ENCODE results near the gene SLC7A14.

Gene SLC7A14

GRCh38 chr3:170438836-170439235 lies 147.0 kb downstream of the SLC7A14 start:
- Histone ChIP-seq H3K36me3 (replicated peaks; ENCODE audit: low read depth, low read length) (no peaks in the 10 kb centered on the region), H4K20me1 (ENCODE audit: insufficient read depth, low read length) (no peaks in the 10 kb centered on the region), H3K27me3 (ENCODE audit: low read depth, low read length) (0 out of 2 replicates have a peak, but pooled peaks cover 3% of the 10 kb centered on the region), H3K4me2 (ENCODE audit: low read length) (no peak overlapping the region), H3K4me1 (ENCODE audit: low read length) (peaks cover 9% of the 10 kb centered on the region), H3K79me2 (ENCODE audit: low read length) (no peaks in the 10 kb centered on the region), H3K4me3 (ENCODE audit: low read length) (no peak overlapping the region), H2AFZ (ENCODE audit: low read depth, low read length) (no peak overlapping the region), H3K9me3 (ENCODE audit: insufficient read depth, low read length) (no peaks in the 10 kb centered on the region), H3K9ac (ENCODE audit: low read length) (no peak overlapping the region), H3K27ac (ENCODE audit: low read length) (no peak overlapping the region)
- no peak for TF ChIP-seq EZH2phosphoT487 (IDR thresholded peaks at IDR 0.05; ENCODE audit: low read depth)
- TF ChIP-seq, protein P1, sequence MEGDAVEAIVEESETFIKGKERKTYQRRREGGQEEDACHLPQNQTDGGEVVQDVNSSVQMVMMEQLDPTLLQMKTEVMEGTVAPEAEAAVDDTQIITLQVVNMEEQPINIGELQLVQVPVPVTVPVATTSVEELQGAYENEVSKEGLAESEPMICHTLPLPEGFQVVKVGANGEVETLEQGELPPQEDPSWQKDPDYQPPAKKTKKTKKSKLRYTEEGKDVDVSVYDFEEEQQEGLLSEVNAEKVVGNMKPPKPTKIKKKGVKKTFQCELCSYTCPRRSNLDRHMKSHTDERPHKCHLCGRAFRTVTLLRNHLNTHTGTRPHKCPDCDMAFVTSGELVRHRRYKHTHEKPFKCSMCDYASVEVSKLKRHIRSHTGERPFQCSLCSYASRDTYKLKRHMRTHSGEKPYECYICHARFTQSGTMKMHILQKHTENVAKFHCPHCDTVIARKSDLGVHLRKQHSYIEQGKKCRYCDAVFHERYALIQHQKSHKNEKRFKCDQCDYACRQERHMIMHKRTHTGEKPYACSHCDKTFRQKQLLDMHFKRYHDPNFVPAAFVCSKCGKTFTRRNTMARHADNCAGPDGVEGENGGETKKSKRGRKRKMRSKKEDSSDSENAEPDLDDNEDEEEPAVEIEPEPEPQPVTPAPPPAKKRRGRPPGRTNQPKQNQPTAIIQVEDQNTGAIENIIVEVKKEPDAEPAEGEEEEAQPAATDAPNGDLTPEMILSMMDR (IDR thresholded peaks at IDR 0.05; ENCODE audit: low read depth, low read length) = no peak

DNA sequence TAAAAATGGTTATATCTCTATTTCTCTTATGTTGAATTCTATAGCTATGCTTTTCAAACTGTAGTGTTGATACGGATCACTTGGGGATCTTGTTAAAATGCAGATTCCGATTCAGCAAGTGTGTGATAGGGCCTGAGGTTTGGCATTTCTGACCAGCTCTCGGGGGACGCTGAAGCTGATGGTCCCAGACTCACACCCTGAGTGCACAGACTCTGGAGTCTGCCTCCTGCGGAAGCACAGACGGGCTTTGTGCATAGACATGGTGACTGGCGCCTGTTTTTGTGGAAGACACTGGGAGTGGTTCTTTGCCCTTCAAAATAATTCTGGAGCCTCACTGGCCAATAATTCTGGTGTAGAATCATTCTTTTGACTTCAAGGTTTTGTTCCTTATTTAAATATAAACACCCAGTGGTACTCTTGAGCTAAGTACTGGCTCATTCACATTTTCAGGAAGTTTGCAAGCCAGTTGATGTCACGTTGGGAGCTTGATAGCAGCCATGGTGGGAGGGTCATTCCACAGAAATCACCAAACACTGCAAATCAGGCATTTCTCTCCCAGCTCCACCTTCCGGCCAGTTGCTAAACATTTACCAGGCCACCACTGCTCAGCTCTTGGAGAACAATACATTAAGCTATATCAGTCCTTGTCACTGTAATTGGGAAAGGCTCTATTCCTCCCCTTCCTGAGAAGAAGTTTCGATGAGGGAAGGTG lies 148.0 kb downstream of the SLC7A14 start:
- H3K27me3 ChIP-seq (ENCODE audit: low read depth, low read length) = 0 out of 2 replicates have a peak, but pooled peaks cover 3% of the 10 kb centered on the region
- H2AFZ ChIP-seq (ENCODE audit: low read depth, low read length) = no peak overlapping the region

GRCh38 chr3:170437176-170437575 lies 148.7 kb downstream of the SLC7A14 start:
- H3K27ac ChIP-seq (ENCODE audit: low read length) = no peak overlapping the region
- H3K27me3 ChIP-seq (ENCODE audit: low read depth, low read length) = 0 out of 2 replicates have a peak, but pooled peaks cover 3% of the 10 kb centered on the region
- H3K79me2 ChIP-seq (ENCODE audit: low read length) = no peaks in the 10 kb centered on the region
- H3K4me1 ChIP-seq (ENCODE audit: low read length) = peaks cover 9% of the 10 kb centered on the region
- H3K36me3 ChIP-seq (replicated peaks; ENCODE audit: low read depth, low read length) = no peaks in the 10 kb centered on the region
- TF ChIP-seq, protein P1 (IDR thresholded peaks at IDR 0.05; ENCODE audit: low read depth, low read length) = no peak
- TF ChIP-seq EZH2phosphoT487 (IDR thresholded peaks at IDR 0.05; ENCODE audit: low read depth) = no peak
- H3K4me2 ChIP-seq (ENCODE audit: low read length) = no peak overlapping the region
- no peak overlapping the region for H2AFZ ChIP-seq (ENCODE audit: low read depth, low read length)
- no peaks in the 10 kb centered on the region for H3K9me3 ChIP-seq (ENCODE audit: insufficient read depth, low read length)
- H3K9ac ChIP-seq (ENCODE audit: low read length) = no peak overlapping the region
- no peak overlapping the region for H3K4me3 ChIP-seq (ENCODE audit: low read length)
- no peaks in the 10 kb centered on the region for H4K20me1 ChIP-seq (ENCODE audit: insufficient read depth, low read length)

More for the DNA sequence above, 148.0 kb downstream of the SLC7A14 start:
- no peaks in the 10 kb centered on the region for H4K20me1 ChIP-seq (ENCODE audit: insufficient read depth, low read length)
- H3K9me3 ChIP-seq (ENCODE audit: insufficient read depth, low read length) = no peaks in the 10 kb centered on the region
- no peaks in the 10 kb centered on the region for H3K79me2 ChIP-seq (ENCODE audit: low read length)
- no peak for TF ChIP-seq EZH2phosphoT487 (IDR thresholded peaks at IDR 0.05; ENCODE audit: low read depth)
- TF ChIP-seq, protein P1 (IDR thresholded peaks at IDR 0.05; ENCODE audit: low read depth, low read length) = no peak
- no peak overlapping the region for H3K27ac ChIP-seq (ENCODE audit: low read length)
- no peak overlapping the region for H3K4me2 ChIP-seq (ENCODE audit: low read length)
- H3K36me3 ChIP-seq (replicated peaks; ENCODE audit: low read depth, low read length) = no peaks in the 10 kb centered on the region
- no peak overlapping the region for H3K4me3 ChIP-seq (ENCODE audit: low read length)
- H3K4me1 ChIP-seq (ENCODE audit: low read length) = peaks cover 9% of the 10 kb centered on the region
- H3K9ac ChIP-seq (ENCODE audit: low read length) = no peak overlapping the region

DNA sequence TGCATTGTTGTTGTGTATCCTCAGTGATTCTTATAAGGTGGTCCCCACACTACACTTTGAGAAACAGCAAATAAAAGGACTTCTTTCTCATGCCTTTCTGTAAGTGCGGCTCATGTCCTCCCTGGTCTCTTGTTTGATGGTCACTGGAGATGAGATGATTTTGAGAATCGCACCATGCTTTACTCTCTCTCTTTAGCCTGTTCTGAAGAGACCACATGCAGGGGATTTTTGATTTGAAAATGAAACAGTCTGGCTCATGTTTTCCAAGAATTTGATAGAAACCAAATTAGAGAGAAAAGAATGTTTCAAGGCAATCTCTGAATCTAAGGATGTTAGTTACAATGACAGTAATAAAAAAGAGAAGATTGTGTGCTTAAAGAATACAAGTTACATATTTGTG lies 149.2 kb downstream of the SLC7A14 start:
- Histone ChIP-seq H3K4me2 (ENCODE audit: low read length) (no peak overlapping the region), H3K27me3 (ENCODE audit: low read depth, low read length) (0 out of 2 replicates have a peak, but pooled peaks cover 3% of the 10 kb centered on the region), H3K4me1 (ENCODE audit: low read length) (peaks cover 9% of the 10 kb centered on the region), H3K9ac (ENCODE audit: low read length) (no peak overlapping the region), H3K79me2 (ENCODE audit: low read length) (no peaks in the 10 kb centered on the region), H3K4me3 (ENCODE audit: low read length) (no peak overlapping the region), H3K27ac (ENCODE audit: low read length) (no peak overlapping the region), H4K20me1 (ENCODE audit: insufficient read depth, low read length) (no peaks in the 10 kb centered on the region), H2AFZ (ENCODE audit: low read depth, low read length) (no peak overlapping the region), H3K36me3 (replicated peaks; ENCODE audit: low read depth, low read length) (no peaks in the 10 kb centered on the region), H3K9me3 (ENCODE audit: insufficient read depth, low read length) (no peaks in the 10 kb centered on the region)
- TF ChIP-seq EZH2phosphoT487 (IDR thresholded peaks at IDR 0.05; ENCODE audit: low read depth) = no peak
- TF ChIP-seq, protein P1 (IDR thresholded peaks at IDR 0.05; ENCODE audit: low read depth, low read length) = no peak

Data from OCI-LY3 (cell line).